Right atrium auricular region (tissue), 2 donors: Measurements from ENCODE around the gene RASAL2. TPM values are rescaled to one million over a fixed set of nuclear protein-coding genes. Genes with fewer than 3 reads are reported as not detected.

Source experiments
- DNase-seq: peaks from one replicate; pipeline ENCODE4 v3.0.0-alpha.2; 2019; ENCODE audit warnings: low spot score
- H3K27ac ChIP-seq, 2 donors: fragments of 200-600 bp; sonication (generic); 1 replicate in 1 of 2; 2 replicates in 1 of 2; pipeline ENCODE4 v1.5.1; 2016 to 2019
- H3K27me3 ChIP-seq, 2 donors: fragments of 200-600 bp; sonication (generic); one replicate each; pipeline versions ENCODE4 v1.5.1 to v1.6.0; 2017 to 2019
- H3K36me3 ChIP-seq: fragments of 200-600 bp; sonication (generic); one replicate; pipeline ENCODE4 v1.5.1; 2016
- H3K4me1 ChIP-seq, 2 donors: fragments of 200-600 bp; sonication (generic); one replicate each; pipeline versions ENCODE4 v1.5.1 to v1.6.0; 2017 to 2019
- H3K4me3 ChIP-seq, 2 donors: fragments of 200-600 bp; sonication (generic); 1 replicate in 1 of 2; 2 replicates in 1 of 2; pipeline ENCODE4 v1.5.1; 2017 to 2019; ENCODE audit warnings: mild to moderate bottlenecking in 1 of 2, moderate library complexity in 1 of 2
- H3K9me3 ChIP-seq, 2 donors: fragments of 200-600 bp; sonication (generic); one replicate each; pipeline ENCODE4 v1.5.1; 2019
- CTCF ChIP-seq, 2 donors: fragments of 200-600 bp; sonication (generic); IDR thresholded peaks; one replicate each; pipeline ENCODE4 v1.5.1; 2019; ENCODE audit warnings: antibody characterized with exemption in 2 of 2
- total RNA-seq, 2 donors: library from RNA; depleted of rRNA; stranded (reverse); fragments of >200 nt; gene quantifications; one replicate each; pipeline ENCODE4 v1.1.0, GENCODE V29; 2016

The RASAL2 gene
- total RNA-seq, 2 donors from 2014 or later: 34.1 to 44.7 TPM

- H3K9me3 ChIP-seq: no peaks in the 10 kb centered on the region
- TF ChIP-seq CTCF (IDR thresholded peaks at IDR 0.05): no peak
- H3K27ac ChIP-seq: no peak overlapping the region
- no peak overlapping the region for H3K4me3 ChIP-seq
- H3K27me3 ChIP-seq: no peaks in the 10 kb centered on the region
- DNase-seq: no peak
- peaks cover 66% of the 10 kb centered on the region for H3K36me3 ChIP-seq
- no peaks in the 10 kb centered on the region for H3K4me1 ChIP-seq
Observed at GRCh38 chr1:178470411-178470960, 376.6 kb downstream of the RASAL2 start.

- H3K36me3 ChIP-seq: peaks cover 54% of the 10 kb centered on the region
Observed at GRCh38 chr1:178472531-178472930, 378.6 kb downstream of the RASAL2 start.

GRCh38 chr1:178477373-178477772 is 383.5 kb downstream of the RASAL2 start:
- H3K9me3 ChIP-seq: no peaks in the 10 kb centered on the region
- no peaks in the 10 kb centered on the region for H3K27me3 ChIP-seq
- H3K4me3 ChIP-seq: no peak overlapping the region
- H3K36me3 ChIP-seq: peaks cover 44% of the 10 kb centered on the region
- no peak for DNase-seq
- no peak overlapping the region for H3K27ac ChIP-seq
- H3K4me1 ChIP-seq: no peaks in the 10 kb centered on the region
- no peak for TF ChIP-seq CTCF (IDR thresholded peaks at IDR 0.05)

More at GRCh38 chr1:178472531-178472930, 378.6 kb downstream of the RASAL2 start:
- no peaks in the 10 kb centered on the region for H3K27me3 ChIP-seq
- TF ChIP-seq CTCF (IDR thresholded peaks at IDR 0.05): no peak
- H3K9me3 ChIP-seq: no peaks in the 10 kb centered on the region
- no peak for DNase-seq
- no peak overlapping the region for H3K27ac ChIP-seq
- H3K4me1 ChIP-seq: no peaks in the 10 kb centered on the region
- no peak overlapping the region for H3K4me3 ChIP-seq

DNA sequence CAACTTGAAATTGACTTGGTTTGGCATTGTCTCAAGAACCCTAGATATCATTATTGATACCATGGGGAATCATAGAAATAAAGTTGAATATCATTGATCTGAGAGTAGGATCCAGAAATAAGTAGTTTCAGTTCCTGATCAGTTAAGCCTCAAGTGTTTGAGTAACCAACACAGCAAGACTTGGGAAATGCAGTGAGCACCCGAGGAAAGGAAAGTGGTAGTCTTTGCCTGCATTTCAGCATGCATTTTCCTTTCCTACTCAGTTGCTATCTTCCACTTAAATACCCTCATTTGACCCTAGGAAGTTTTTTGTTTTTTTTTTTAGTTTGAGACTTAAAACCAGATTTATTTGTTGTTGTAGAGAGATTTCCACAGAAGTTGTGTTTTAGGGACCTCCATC is 383.9 kb downstream of the RASAL2 start:
- no peaks in the 10 kb centered on the region for H3K27me3 ChIP-seq
- no peak for DNase-seq
- peaks cover 39% of the 10 kb centered on the region for H3K36me3 ChIP-seq
- H3K4me3 ChIP-seq: no peak overlapping the region
- H3K27ac ChIP-seq: no peak overlapping the region
- H3K9me3 ChIP-seq: no peaks in the 10 kb centered on the region
- H3K4me1 ChIP-seq: no peaks in the 10 kb centered on the region
- TF ChIP-seq CTCF (IDR thresholded peaks at IDR 0.05): no peak

GRCh38 chr1:178483251-178483957 is 389.5 kb downstream of the RASAL2 start:
- Histone ChIP-seq H3K4me1 (peaks cover 0 to 23% of the 10 kb centered on the region in 2 donors), H3K27me3 (no peaks in the 10 kb centered on the region), H3K36me3 (peaks cover 6% of the 10 kb centered on the region), H3K27ac (no peak overlapping the region), H3K4me3 (no peak overlapping the region), H3K9me3 (no peaks in the 10 kb centered on the region)
- DNase-seq: no peak
- no peak for TF ChIP-seq CTCF (IDR thresholded peaks at IDR 0.05)
